PC-9 (cell line): ENCODE results near the gene DDAH1. TPM values are rescaled to one million over a fixed set of nuclear protein-coding genes. Genes with fewer than 3 reads are reported as not detected.

Experiments used
- BruUV-seq: library from RNA; stranded (reverse); fragments of 400-500 nt; replicated peaks from 2 replicates; lab custom pipeline; 2021; lab: Mats Ljungman, UMichigan
- CTCF ChIA-PET: fragments of 300-600 bp; sonication (Branson Sonifier 250); formaldehyde crosslinking; loops from one replicate; lab custom pipeline; 2022; ENCODE audit warnings: antibody characterized with exemption; lab: Charles Lee
- POLR2A ChIA-PET: fragments of 300-600 bp; sonication (Branson Sonifier 250); formaldehyde crosslinking; loops from one replicate; lab custom pipeline; 2022; ENCODE audit warnings: antibody characterized with exemption; ENCODE audit not compliant: unreplicated experiment; lab: Charles Lee
- DNase-seq, 2 experiments: peaks; one replicate each; pipeline versions ENCODE4 v3.0.0 to v3.0.0-alpha.2; 2015 to 2022; ENCODE audit warnings: mixed read lengths in 1 of 2
- H2AFZ ChIP-seq: fragments of 200-600 bp; sonication (generic); 2 replicates; pipeline ENCODE4 v1.8.1; 2017; ENCODE audit warnings: antibody characterized with exemption
- H3F3A ChIP-seq: fragments of 200-600 bp; sonication (generic); 2 replicates; pipeline ENCODE4 v1.8.1; 2017; ENCODE audit warnings: antibody characterized with exemption, mild to moderate bottlenecking, low read depth; ENCODE audit not compliant: insufficient read depth
- H3K27ac ChIP-seq: fragments of 200-600 bp; sonication (generic); 2 replicates; pipeline ENCODE4 v1.6.1; 2016; ENCODE audit warnings: mixed run types
- H3K27me3 ChIP-seq: fragments of 200-600 bp; sonication (generic); 2 replicates; pipeline ENCODE4 v1.6.1; 2016; ENCODE audit warnings: low read depth, mixed run types; ENCODE audit not compliant: insufficient read depth
- H3K36me3 ChIP-seq: fragments of 200-600 bp; sonication (generic); 2 replicates; pipeline ENCODE4 v1.6.1; 2016; ENCODE audit warnings: low read depth, mixed run types
- H3K4me1 ChIP-seq: fragments of 200-600 bp; sonication (generic); replicated peaks from 2 replicates; pipeline ENCODE4 v1.6.1; 2016; ENCODE audit warnings: mixed run types; ENCODE audit not compliant: insufficient read depth
- H3K4me2 ChIP-seq: fragments of 200-600 bp; sonication (generic); 2 replicates; pipeline ENCODE4 v1.6.1; 2017; ENCODE audit warnings: mixed run types
- H3K4me3 ChIP-seq: fragments of 200-600 bp; sonication (generic); 2 replicates; pipeline ENCODE4 v1.6.1; 2016; ENCODE audit warnings: mixed run types
- H3K79me2 ChIP-seq: fragments of 200-600 bp; sonication (generic); 2 replicates; pipeline ENCODE4 v1.6.1; 2017; ENCODE audit warnings: low read depth, mixed run types
- H3K9me2 ChIP-seq: fragments of 200-600 bp; sonication (generic); 2 replicates; pipeline ENCODE4 v1.8.1; 2017; ENCODE audit warnings: mild to moderate bottlenecking; ENCODE audit not compliant: insufficient read depth
- H3K9me3 ChIP-seq: fragments of 200-600 bp; sonication (generic); 2 replicates; pipeline ENCODE4 v1.8.1; 2016; ENCODE audit warnings: low read depth; ENCODE audit not compliant: insufficient read depth
- H4K20me1 ChIP-seq: fragments of 200-600 bp; sonication (generic); 2 replicates; pipeline ENCODE4 v1.8.1; 2017; ENCODE audit not compliant: insufficient read depth
- CTCF ChIP-seq: fragments of 200-600 bp; sonication (generic); conservative IDR thresholded peaks from 2 replicates; pipeline ENCODE4 v1.6.1; 2017; ENCODE audit warnings: mixed run types, antibody characterized with exemption, mild to moderate bottlenecking, moderate library complexity
- EZH2 ChIP-seq: fragments of 200-600 bp; sonication (generic); IDR thresholded peaks from 2 replicates; pipeline ENCODE4 v1.8.0; 2017; ENCODE audit warnings: antibody characterized with exemption, low read depth
- intact Hi-C: fragments of 100-400 bp; cut with micrococcal nuclease; formaldehyde crosslinking; loops from one replicate; pipeline ENCODE4 v1.10.0; 2022; ENCODE audit not compliant: unreplicated experiment
- total RNA-seq: library from RNA; stranded (reverse); gene quantifications from 2 replicates; pipeline ENCODE4 v1.2.3, GENCODE V29; 2021

The DDAH1 gene
- total RNA-seq, 1 experiment from 2014 or later: 31.9 TPM

- Histone ChIP-seq H3K36me3 (peaks cover 10% of the 10 kb centered on the region; the same call in 1 of the 2 replicates), H4K20me1 (no peaks in the 10 kb centered on the region), H3K27me3 (no peaks in the 10 kb centered on the region), H3K4me1 (peaks cover 38% of the 10 kb centered on the region), H3K9me3 (no peaks in the 10 kb centered on the region), H2AFZ (no peak overlapping the region), H3K4me2 (no peak overlapping the region), H3F3A (peaks cover 28% of the 10 kb centered on the region), H3K27ac (no peak overlapping the region), H3K9me2 (no peaks in the 10 kb centered on the region), H3K4me3 (no peak overlapping the region), H3K79me2 (no peaks in the 10 kb centered on the region)
- no TSS peak for BruUV-seq
- intact Hi-C loops: no loop called here
- CTCF ChIA-PET: no interaction called here
- TF ChIP-seq EZH2 (no peak), CTCF (no peak)
- no peak for DNase-seq
- POLR2A ChIA-PET: no interaction called here
Observed at GRCh38 chr1:85317560-85317959, 147.4 kb downstream of the DDAH1 start.

- Histone ChIP-seq H3K9me2 (no peaks in the 10 kb centered on the region), H2AFZ (no peak overlapping the region), H3F3A (peaks cover 28% of the 10 kb centered on the region), H3K4me1 (peaks cover 35% of the 10 kb centered on the region), H3K27me3 (no peaks in the 10 kb centered on the region), H3K79me2 (no peaks in the 10 kb centered on the region), H3K4me3 (no peak overlapping the region), H3K4me2 (no peak overlapping the region), H3K27ac (no peak overlapping the region), H3K36me3 (peaks cover 10% of the 10 kb centered on the region; the same call in 1 of the 2 replicates), H3K9me3 (no peaks in the 10 kb centered on the region), H4K20me1 (no peaks in the 10 kb centered on the region)
- ChIA-PET POLR2A (interaction anchor here (0.7 kb wide), 1 partner anchor 1846 kb away, joined by 4 read pairs; no protein-coding TSS in a partner anchor), CTCF (no interaction called here)
- intact Hi-C loops: no loop called here
- TF ChIP-seq CTCF: no peak
- TF ChIP-seq EZH2: no peak
- no peak for DNase-seq
- BruUV-seq: no TSS peak
Observed at GRCh38 chr1:85316321-85316720, 148.6 kb downstream of the DDAH1 start.

- Histone ChIP-seq H3K27me3 (no peaks in the 10 kb centered on the region), H4K20me1 (no peaks in the 10 kb centered on the region), H3F3A (peaks cover 28% of the 10 kb centered on the region), H3K9me2 (no peaks in the 10 kb centered on the region), H3K79me2 (no peaks in the 10 kb centered on the region), H3K4me3 (no peak overlapping the region), H3K36me3 (peaks cover 10% of the 10 kb centered on the region; the same call in 1 of the 2 replicates), H3K9me3 (no peaks in the 10 kb centered on the region), H3K4me2 (no peak overlapping the region), H3K4me1 (peaks cover 31% of the 10 kb centered on the region), H2AFZ (no peak overlapping the region), H3K27ac (no peak overlapping the region)
- no TSS peak for BruUV-seq
- no peak for DNase-seq
- POLR2A ChIA-PET: interaction anchor here (0.7 kb wide), 1 partner anchor 1846 kb away, joined by 4 read pairs; no protein-coding TSS in a partner anchor
- CTCF ChIA-PET: interaction anchor here (0.8 kb wide), 1 partner anchor 15 kb away, joined by 3 read pairs; no protein-coding TSS in a partner anchor
- intact Hi-C loops: loop anchor here (2.0 kb wide), 1 partner anchor 13 kb away; no protein-coding TSS in a partner anchor
- no peak for TF ChIP-seq EZH2
Observed at GRCh38 chr1:85315789-85316188, 149.2 kb downstream of the DDAH1 start.
